Neural cell (in vitro differentiated cells): ENCODE data around the gene MOCOS. TPM values are rescaled to one million over a fixed set of nuclear protein-coding genes. Genes with fewer than 3 reads are reported as not detected.

Experiments
- H2AFZ ChIP-seq: fragments of 200-600, 300-800 bp; sonication (generic), shearing (Covaris generic); 2 replicates; pipeline ENCODE4 v1.6.0; 2014; ENCODE audit warnings: low read depth, mild to moderate bottlenecking, antibody characterized with exemption, low read length, moderate library complexity
- H3F3A ChIP-seq: fragments of 200-600 bp; shearing (Covaris generic); 2 replicates; pipeline ENCODE4 v1.6.1; 2016; ENCODE audit warnings: mild to moderate bottlenecking, moderate library complexity, mixed read lengths, antibody characterized with exemption, low read length; ENCODE audit not compliant: insufficient read depth, poor library complexity, severe bottlenecking
- H3K27ac ChIP-seq: fragments of 200-600, 300-800 bp; sonication (generic), shearing (Covaris generic); 2 replicates; pipeline ENCODE4 v1.5.1; 2014; ENCODE audit warnings: mild to moderate bottlenecking, low read length, moderate library complexity
- H3K27me3 ChIP-seq: fragments of 300-800, 200-600 bp; sonication (generic), shearing (Covaris generic); 2 replicates; pipeline ENCODE4 v1.6.0; 2014; ENCODE audit warnings: mild to moderate bottlenecking, low read depth, low read length, moderate library complexity; ENCODE audit not compliant: insufficient read depth
- H3K36me3 ChIP-seq: fragments of 300-800, 200-600 bp; sonication (generic), shearing (Covaris generic); 2 replicates; pipeline ENCODE4 v1.5.1; 2014; ENCODE audit warnings: mild to moderate bottlenecking, antibody characterized with exemption, low read length, moderate library complexity; ENCODE audit not compliant: insufficient read depth
- H3K4me2 ChIP-seq: fragments of 300-800, 200-600 bp; sonication (generic), shearing (Covaris generic); 2 replicates; pipeline ENCODE4 v1.6.0; 2014; ENCODE audit warnings: mild to moderate bottlenecking, low read length
- H3K4me3 ChIP-seq: fragments of 300-800, 200-600 bp; sonication (generic), shearing (Covaris generic); 2 replicates; pipeline ENCODE4 v1.5.1; 2014; ENCODE audit warnings: mild to moderate bottlenecking, low read length, moderate library complexity
- H3K79me2 ChIP-seq: fragments of 200-600 bp; shearing (Covaris generic); replicated peaks from 2 replicates; pipeline ENCODE4 v1.6.0; 2014; ENCODE audit warnings: mild to moderate bottlenecking, low read length, moderate library complexity; ENCODE audit not compliant: insufficient read depth
- H3K9ac ChIP-seq: fragments of 300-800, 200-600 bp; sonication (generic), shearing (Covaris generic); 2 replicates; pipeline ENCODE4 v1.6.1; 2016; ENCODE audit warnings: mild to moderate bottlenecking, low read length, mixed read lengths
- H3K9me2 ChIP-seq: fragments of 200-600 bp; shearing (Covaris generic); 2 replicates; pipeline ENCODE4 v1.6.1; 2016; ENCODE audit warnings: mild to moderate bottlenecking, low read length, mixed read lengths; ENCODE audit not compliant: insufficient read depth
- H3K9me3 ChIP-seq: fragments of 200-600, 300-800 bp; sonication (generic), shearing (Covaris generic); 2 replicates; pipeline ENCODE4 v1.6.1; 2016; ENCODE audit warnings: mild to moderate bottlenecking, mixed run types, low read length, moderate library complexity, mixed read lengths
- H4K20me1 ChIP-seq: fragments of 200-600 bp; shearing (Covaris generic); 2 replicates; pipeline ENCODE4 v1.6.1; 2016; ENCODE audit warnings: mild to moderate bottlenecking, mixed run types; ENCODE audit not compliant: insufficient read depth
- EP300 ChIP-seq: fragments of 450-650 bp; conservative IDR thresholded peaks from 2 replicates; pipeline ENCODE4 v1.6.1; 2014; ENCODE audit warnings: antibody characterized with exemption, mild to moderate bottlenecking, moderate library complexity; ENCODE audit not compliant: poor library complexity, severe bottlenecking
- EZH2 ChIP-seq: fragments of 200-600, 300-800 bp; shearing (Covaris generic), sonication (generic); IDR thresholded peaks from 2 replicates; pipeline ENCODE4 v1.6.1; 2014; ENCODE audit warnings: antibody characterized with exemption, low read length, borderline replicate concordance, mild to moderate bottlenecking; ENCODE audit not compliant: insufficient read depth, poor library complexity, severe bottlenecking
- MXI1 ChIP-seq: fragments of 450-650 bp; conservative IDR thresholded peaks from 2 replicates; pipeline ENCODE4 v1.6.1; 2014; ENCODE audit warnings: antibody characterized with exemption, mild to moderate bottlenecking; ENCODE audit not compliant: poor library complexity, severe bottlenecking
- POLR2AphosphoS5 ChIP-seq: IDR thresholded peaks from 2 replicates; pipeline ENCODE4 v1.6.1; 2012
- RAD21 ChIP-seq: fragments of 450-650 bp; conservative IDR thresholded peaks from 2 replicates; pipeline ENCODE4 v1.6.1; 2014; ENCODE audit warnings: antibody characterized with exemption, mild to moderate bottlenecking, moderate library complexity
- SMC3 ChIP-seq: fragments of 450-650 bp; conservative IDR thresholded peaks from 2 replicates; pipeline ENCODE4 v1.6.1; 2014; ENCODE audit warnings: antibody characterized with exemption, mild to moderate bottlenecking, moderate library complexity; ENCODE audit not compliant: poor library complexity
- TAF1 ChIP-seq: IDR thresholded peaks from 2 replicates; pipeline ENCODE4 v1.6.1; 2012; ENCODE audit warnings: low read depth
- polyA plus RNA-seq: library from polyadenylated mRNA; depleted of rRNA; stranded (reverse); fragments of >200 nt; gene quantifications from 2 replicates; pipeline ENCODE4 v1.2.3, GENCODE V29; 2014
- TF ChIP-seq, protein P1 (sequence below): fragments of 450-650 bp; IDR thresholded peaks from 2 replicates; pipeline ENCODE4 v1.5.1; 2014; ENCODE audit warnings: antibody characterized with exemption, mild to moderate bottlenecking, moderate library complexity; ENCODE audit not compliant: poor library complexity, severe bottlenecking
- TF ChIP-seq, protein P2 (sequence below): IDR thresholded peaks from 2 replicates; pipeline ENCODE4 v1.6.1; 2012; ENCODE audit warnings: borderline replicate concordance

MOCOS gene
- polyA plus RNA-seq, 1 donor from 2014 or later, result not detected

DNA sequence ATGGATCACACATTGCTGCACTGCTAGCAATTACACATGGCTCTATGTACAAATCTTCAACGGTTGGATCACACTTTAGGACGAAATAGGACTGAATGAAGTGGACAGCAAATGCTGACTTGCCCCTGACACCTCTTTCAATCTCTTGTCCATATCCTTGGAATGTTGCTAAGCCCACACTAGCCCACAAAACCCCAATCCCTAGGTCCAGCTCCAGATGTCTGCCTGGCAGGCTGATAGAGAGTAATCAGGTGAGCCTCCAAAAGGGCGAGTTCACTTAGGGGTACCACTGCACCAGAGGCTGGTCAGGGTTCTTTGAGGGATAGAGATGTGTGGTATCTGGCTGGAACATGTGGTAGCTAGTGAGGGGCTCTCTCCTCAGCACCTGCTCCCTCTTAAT lies 91.7 kb downstream of the MOCOS start:
- no peaks in the 10 kb centered on the region for H3K36me3 ChIP-seq
- H3K9me3 ChIP-seq, result no peaks in the 10 kb centered on the region
- no peaks in the 10 kb centered on the region for H3K79me2 ChIP-seq
- no peak overlapping the region for H3K9ac ChIP-seq
- H3K4me3 ChIP-seq, result no peak overlapping the region
- no peak overlapping the region for H3K27ac ChIP-seq
- no peaks in the 10 kb centered on the region for H3K9me2 ChIP-seq
- H2AFZ ChIP-seq, result no peak overlapping the region
- no peaks in the 10 kb centered on the region for H3F3A ChIP-seq
- H4K20me1 ChIP-seq, result no peaks in the 10 kb centered on the region
- H3K27me3 ChIP-seq, result no peaks in the 10 kb centered on the region
- TF ChIP-seq EP300 (no peak), MXI1 (no peak), TAF1 (no peak), RAD21 (no peak), SMC3 (no peak), POLR2AphosphoS5 (no peak), EZH2 (no peak)
- TF ChIP-seq, protein P1, sequence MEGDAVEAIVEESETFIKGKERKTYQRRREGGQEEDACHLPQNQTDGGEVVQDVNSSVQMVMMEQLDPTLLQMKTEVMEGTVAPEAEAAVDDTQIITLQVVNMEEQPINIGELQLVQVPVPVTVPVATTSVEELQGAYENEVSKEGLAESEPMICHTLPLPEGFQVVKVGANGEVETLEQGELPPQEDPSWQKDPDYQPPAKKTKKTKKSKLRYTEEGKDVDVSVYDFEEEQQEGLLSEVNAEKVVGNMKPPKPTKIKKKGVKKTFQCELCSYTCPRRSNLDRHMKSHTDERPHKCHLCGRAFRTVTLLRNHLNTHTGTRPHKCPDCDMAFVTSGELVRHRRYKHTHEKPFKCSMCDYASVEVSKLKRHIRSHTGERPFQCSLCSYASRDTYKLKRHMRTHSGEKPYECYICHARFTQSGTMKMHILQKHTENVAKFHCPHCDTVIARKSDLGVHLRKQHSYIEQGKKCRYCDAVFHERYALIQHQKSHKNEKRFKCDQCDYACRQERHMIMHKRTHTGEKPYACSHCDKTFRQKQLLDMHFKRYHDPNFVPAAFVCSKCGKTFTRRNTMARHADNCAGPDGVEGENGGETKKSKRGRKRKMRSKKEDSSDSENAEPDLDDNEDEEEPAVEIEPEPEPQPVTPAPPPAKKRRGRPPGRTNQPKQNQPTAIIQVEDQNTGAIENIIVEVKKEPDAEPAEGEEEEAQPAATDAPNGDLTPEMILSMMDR, result no peak
- TF ChIP-seq, protein P2, sequence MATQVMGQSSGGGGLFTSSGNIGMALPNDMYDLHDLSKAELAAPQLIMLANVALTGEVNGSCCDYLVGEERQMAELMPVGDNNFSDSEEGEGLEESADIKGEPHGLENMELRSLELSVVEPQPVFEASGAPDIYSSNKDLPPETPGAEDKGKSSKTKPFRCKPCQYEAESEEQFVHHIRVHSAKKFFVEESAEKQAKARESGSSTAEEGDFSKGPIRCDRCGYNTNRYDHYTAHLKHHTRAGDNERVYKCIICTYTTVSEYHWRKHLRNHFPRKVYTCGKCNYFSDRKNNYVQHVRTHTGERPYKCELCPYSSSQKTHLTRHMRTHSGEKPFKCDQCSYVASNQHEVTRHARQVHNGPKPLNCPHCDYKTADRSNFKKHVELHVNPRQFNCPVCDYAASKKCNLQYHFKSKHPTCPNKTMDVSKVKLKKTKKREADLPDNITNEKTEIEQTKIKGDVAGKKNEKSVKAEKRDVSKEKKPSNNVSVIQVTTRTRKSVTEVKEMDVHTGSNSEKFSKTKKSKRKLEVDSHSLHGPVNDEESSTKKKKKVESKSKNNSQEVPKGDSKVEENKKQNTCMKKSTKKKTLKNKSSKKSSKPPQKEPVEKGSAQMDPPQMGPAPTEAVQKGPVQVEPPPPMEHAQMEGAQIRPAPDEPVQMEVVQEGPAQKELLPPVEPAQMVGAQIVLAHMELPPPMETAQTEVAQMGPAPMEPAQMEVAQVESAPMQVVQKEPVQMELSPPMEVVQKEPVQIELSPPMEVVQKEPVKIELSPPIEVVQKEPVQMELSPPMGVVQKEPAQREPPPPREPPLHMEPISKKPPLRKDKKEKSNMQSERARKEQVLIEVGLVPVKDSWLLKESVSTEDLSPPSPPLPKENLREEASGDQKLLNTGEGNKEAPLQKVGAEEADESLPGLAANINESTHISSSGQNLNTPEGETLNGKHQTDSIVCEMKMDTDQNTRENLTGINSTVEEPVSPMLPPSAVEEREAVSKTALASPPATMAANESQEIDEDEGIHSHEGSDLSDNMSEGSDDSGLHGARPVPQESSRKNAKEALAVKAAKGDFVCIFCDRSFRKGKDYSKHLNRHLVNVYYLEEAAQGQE, result no peak
- no peak overlapping the region for H3K4me2 ChIP-seq

DNA sequence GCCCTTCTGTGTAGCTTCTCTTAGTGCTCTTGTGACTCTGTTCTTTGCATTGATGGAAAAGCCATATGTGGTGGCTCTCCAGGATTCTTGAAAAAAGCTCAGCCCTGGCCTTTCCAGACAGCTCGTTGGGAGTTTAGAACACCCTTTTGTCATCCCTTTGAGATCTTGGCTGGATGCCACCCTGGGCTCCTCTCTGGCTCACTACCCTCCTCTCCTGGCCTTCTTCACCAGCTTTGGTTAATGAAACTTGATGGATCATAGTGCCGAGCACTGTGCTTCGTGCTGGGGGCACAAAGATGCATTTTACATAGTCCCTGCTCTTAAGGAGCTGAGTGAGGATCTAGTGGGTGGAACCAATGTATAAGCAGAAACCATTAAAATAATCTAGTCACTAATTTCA lies 94.6 kb downstream of the MOCOS start:
- Histone ChIP-seq H3K79me2 (no peaks in the 10 kb centered on the region), H3F3A (no peaks in the 10 kb centered on the region), H3K9me2 (no peaks in the 10 kb centered on the region), H3K27me3 (no peaks in the 10 kb centered on the region), H3K36me3 (no peaks in the 10 kb centered on the region), H2AFZ (no peak overlapping the region), H3K9me3 (no peaks in the 10 kb centered on the region), H3K4me2 (no peak overlapping the region), H3K27ac (no peak overlapping the region), H3K9ac (no peak overlapping the region), H3K4me3 (no peak overlapping the region), H4K20me1 (no peaks in the 10 kb centered on the region)
- no peak for TF ChIP-seq TAF1
- TF ChIP-seq SMC3, result no peak
- TF ChIP-seq, protein P2, result no peak
- TF ChIP-seq, protein P1, result no peak
- TF ChIP-seq RAD21, result no peak
- TF ChIP-seq EP300, result no peak
- TF ChIP-seq POLR2AphosphoS5, result no peak
- no peak for TF ChIP-seq EZH2
- TF ChIP-seq MXI1, result no peak
